C4-2B (cell line): ENCODE data around the gene P2RY2.

Source experiments
- H3K27ac ChIP-seq: fragments of 450-650 bp; 2 replicates; pipeline ENCODE4 v1.5.1; 2017
- ZFX ChIP-seq: fragments of 450-650 bp; IDR thresholded peaks from 2 replicates; pipeline ENCODE4 v1.6.1; 2017
- TF ChIP-seq, protein P1 (sequence below): fragments of 450-650 bp; conservative IDR thresholded peaks from 2 replicates; pipeline ENCODE4 v1.5.1; 2017; ENCODE audit warnings: mild to moderate bottlenecking

P2RY2 gene

DNA sequence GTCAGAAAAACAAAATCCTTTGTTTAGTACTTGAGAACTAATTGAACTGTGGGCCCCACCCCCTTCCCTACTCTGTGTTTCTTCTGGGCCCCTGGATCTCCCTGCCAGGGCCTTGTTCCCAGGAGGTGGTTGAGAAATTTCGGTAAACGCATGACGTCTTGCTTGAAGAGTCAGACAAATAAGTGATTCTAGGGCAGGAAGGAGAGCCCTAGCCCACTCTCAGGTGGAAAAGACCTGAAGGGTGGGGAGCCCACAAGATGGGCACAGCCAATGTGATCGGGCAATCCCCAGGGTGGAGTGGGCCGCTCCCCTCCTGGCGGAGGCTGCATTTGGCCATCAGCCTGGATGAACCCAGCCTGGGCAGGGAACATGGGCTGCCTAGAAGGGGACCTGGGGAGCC is 16.8 kb upstream of the P2RY2 start:
- no peak overlapping the region for H3K27ac ChIP-seq

DNA sequence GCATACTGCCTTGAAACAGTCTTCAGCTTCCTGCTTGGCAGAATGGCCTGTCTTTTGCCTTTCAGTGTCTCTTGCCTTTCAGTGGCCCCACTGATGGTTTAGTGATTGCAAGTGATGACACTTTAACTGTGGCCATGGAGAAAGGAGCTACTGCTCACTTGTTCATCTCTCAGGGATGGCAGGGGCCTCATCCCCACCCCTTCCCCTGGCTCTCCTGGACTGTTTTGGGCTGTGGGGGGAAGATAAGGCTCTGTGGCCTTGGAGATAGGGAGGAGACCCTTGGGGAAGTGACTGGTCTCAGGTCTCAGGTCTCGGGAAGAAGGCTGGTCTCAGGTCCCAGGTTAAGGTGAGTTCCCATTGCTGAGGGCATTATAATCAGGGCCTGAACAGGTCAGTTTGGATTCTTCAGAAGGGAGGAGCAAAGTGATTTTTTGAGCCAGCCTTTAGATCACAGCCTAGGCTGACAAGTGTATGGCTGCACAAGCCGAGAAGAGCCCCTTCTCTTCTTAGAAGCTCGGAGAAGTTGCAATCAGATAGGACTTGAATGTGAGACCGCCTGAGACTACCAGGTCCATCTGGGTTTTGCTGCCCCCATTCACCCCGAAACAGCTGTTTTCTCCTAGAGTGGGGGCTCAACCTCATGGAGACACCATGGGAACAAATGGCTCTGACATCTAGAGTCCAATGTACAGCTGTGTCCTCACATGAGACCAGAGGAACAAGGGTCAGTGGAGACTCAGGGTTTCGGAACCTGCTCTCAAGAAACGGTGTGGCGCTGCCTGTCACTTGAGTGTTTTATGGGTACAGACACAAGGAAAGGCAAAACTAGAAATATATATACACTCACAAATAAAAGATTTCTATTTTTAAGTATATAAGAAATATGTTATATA is 15.9 kb upstream of the P2RY2 start:
- no peak overlapping the region for H3K27ac ChIP-seq
- TF ChIP-seq ZFX, result no peak
- TF ChIP-seq, protein P1, sequence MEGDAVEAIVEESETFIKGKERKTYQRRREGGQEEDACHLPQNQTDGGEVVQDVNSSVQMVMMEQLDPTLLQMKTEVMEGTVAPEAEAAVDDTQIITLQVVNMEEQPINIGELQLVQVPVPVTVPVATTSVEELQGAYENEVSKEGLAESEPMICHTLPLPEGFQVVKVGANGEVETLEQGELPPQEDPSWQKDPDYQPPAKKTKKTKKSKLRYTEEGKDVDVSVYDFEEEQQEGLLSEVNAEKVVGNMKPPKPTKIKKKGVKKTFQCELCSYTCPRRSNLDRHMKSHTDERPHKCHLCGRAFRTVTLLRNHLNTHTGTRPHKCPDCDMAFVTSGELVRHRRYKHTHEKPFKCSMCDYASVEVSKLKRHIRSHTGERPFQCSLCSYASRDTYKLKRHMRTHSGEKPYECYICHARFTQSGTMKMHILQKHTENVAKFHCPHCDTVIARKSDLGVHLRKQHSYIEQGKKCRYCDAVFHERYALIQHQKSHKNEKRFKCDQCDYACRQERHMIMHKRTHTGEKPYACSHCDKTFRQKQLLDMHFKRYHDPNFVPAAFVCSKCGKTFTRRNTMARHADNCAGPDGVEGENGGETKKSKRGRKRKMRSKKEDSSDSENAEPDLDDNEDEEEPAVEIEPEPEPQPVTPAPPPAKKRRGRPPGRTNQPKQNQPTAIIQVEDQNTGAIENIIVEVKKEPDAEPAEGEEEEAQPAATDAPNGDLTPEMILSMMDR, result no peak

More for the DNA sequence above, 16.8 kb upstream of the P2RY2 start:
- TF ChIP-seq, protein P1, result no peak
- TF ChIP-seq ZFX, result no peak

- H3K27ac ChIP-seq, result no peak overlapping the region
- TF ChIP-seq ZFX, result no peak
- TF ChIP-seq, protein P1, result no peak
These were observed 14.8 kb upstream of the P2RY2 start for GRCh38 chr11:73203322-73203721.

GRCh38 chr11:73203790-73204189 is 14.3 kb upstream of the P2RY2 start:
- TF ChIP-seq, protein P1, result no peak
- TF ChIP-seq ZFX, result no peak
- no peak overlapping the region for H3K27ac ChIP-seq

DNA sequence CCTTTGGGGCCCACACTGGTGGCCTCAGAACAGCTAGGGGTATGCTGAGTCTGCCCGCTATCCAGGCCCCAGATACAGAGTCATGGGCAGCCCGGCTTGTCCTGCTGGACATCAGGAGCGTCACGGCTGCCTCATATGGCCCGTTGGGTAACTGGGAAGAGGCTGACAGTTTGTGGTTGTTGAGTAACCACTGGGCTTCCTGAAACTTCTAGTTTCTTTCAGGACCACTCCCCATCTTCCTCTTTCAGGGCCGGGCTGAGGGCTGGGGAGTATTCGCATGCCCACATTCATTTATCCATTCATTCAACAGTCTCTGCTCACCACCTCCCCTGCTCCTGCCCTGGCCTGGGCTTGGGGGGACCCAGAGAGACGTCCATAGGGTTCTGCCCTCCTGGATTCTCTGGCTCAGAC is 13.4 kb upstream of the P2RY2 start:
- TF ChIP-seq, protein P1, result no peak
- TF ChIP-seq ZFX, result no peak
- no peak overlapping the region for H3K27ac ChIP-seq

- TF ChIP-seq, protein P1, result no peak
- TF ChIP-seq ZFX, result no peak
- H3K27ac ChIP-seq, result no peak overlapping the region
These were observed 12.3 kb upstream of the P2RY2 start for GRCh38 chr11:73205661-73206343.

DNA sequence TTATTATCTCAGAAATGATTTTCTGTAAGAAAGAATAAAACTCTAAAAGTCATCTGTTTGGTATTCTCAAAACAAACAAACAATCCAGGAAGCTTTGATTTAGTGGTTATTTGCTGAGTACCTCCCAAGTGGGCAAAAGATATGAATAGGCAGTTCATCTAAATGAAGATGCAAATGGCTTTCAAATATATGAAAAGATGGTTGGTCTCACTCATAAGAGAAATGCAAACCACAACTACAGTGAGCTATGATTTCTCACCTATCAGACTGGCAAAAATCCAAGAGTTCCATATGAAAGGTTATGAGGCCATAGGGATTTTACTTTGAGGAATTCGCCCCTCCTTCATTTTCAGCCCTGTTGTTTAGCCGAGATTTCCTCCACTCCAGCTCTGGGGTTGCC is 11.3 kb upstream of the P2RY2 start:
- H3K27ac ChIP-seq, result no peak overlapping the region
- no peak for TF ChIP-seq ZFX
- TF ChIP-seq, protein P1, result no peak
